HepG2 (cell line): ENCODE measurements around the gene SNUPN. TPM values are rescaled to one million over a fixed set of nuclear protein-coding genes. Genes with fewer than 3 reads are reported as not detected.

ENCODE experiments used
- NAIF1 ChIP-seq: sonication (generic); formaldehyde crosslinking; IDR thresholded peaks from 2 replicates; pipeline ENCODE4 v1.5.0; 2020; ENCODE audit warnings: mild to moderate bottlenecking, missing genetic modification reagents, borderline replicate concordance
- PHF5A ChIP-seq: IDR thresholded peaks from one replicate; pipeline ENCODE4 v1.6.1; 2018; ENCODE audit warnings: low read depth, missing genetic modification reagents; ENCODE audit not compliant: unreplicated experiment
- THAP11 ChIP-seq: IDR thresholded peaks from 2 replicates; pipeline ENCODE4 v1.6.1; 2016; ENCODE audit warnings: missing biosample characterization, missing genetic modification reagents
- TOPORS ChIP-seq: sonication (generic); formaldehyde crosslinking; IDR thresholded peaks from 2 replicates; pipeline ENCODE4 v1.8.0; 2023; ENCODE audit warnings: mild to moderate bottlenecking, missing genetic modification reagents
- ZNF207 ChIP-seq: fragments of 450-650 bp; IDR thresholded peaks from 2 replicates; pipeline ENCODE4 v1.6.1; 2016; ENCODE audit warnings: antibody characterized with exemption, borderline replicate concordance
- ZNF652 ChIP-seq: IDR thresholded peaks from 2 replicates; pipeline ENCODE4 v1.6.1; 2016; ENCODE audit warnings: low read depth, borderline replicate concordance
- ZNF780A ChIP-seq: sonication (generic); formaldehyde crosslinking; IDR thresholded peaks from 2 replicates; pipeline ENCODE4 v1.8.0; 2022; ENCODE audit warnings: mild to moderate bottlenecking, missing genetic modification reagents, moderate library complexity
- polyA plus RNA-seq, 8 experiments: library from polyadenylated mRNA; depleted of rRNA in 3 of 8; stranded (reverse) in 7 of 8; unstranded in 1 of 8; fragments of >200 nt; fragmentation: Illumina TruSeq in 4 of 8; extraction: Trizol in 4 of 8; gene quantifications; 2 replicates each; pipeline versions ENCODE4 v1.2.1 to v1.2.3, GENCODE V29; 2011 to 2016; ENCODE audit warnings: low read depth in 4 of 8, missing spikeins in 1 of 8, mixed read lengths in 1 of 8; ENCODE audit not compliant: insufficient read depth in 1 of 8
- total RNA-seq, 5 experiments: library from RNA; depleted of rRNA; stranded (reverse); fragments of >200 nt; fragmentation: Illumina TruSeq; extraction: Trizol; gene quantifications; 2 replicates each; pipeline ENCODE4 v1.2.3, GENCODE V29; 2016; ENCODE audit warnings: low read depth in 1 of 5
- TF ChIP-seq, protein P1 (sequence below): sonication (generic); formaldehyde crosslinking; IDR thresholded peaks from 2 replicates; pipeline ENCODE4 v1.8.0; 2022; ENCODE audit warnings: mild to moderate bottlenecking, missing genetic modification reagents, moderate library complexity
- TF ChIP-seq, protein P2 (sequence below): sonication (generic); formaldehyde crosslinking; IDR thresholded peaks from 2 replicates; pipeline ENCODE4 v1.5.0; 2020; ENCODE audit warnings: missing genetic modification reagents
- TF ChIP-seq, protein P3 (sequence below): sonication (generic); formaldehyde crosslinking; IDR thresholded peaks from 2 replicates; pipeline ENCODE4 v1.4.0; 2020; ENCODE audit warnings: missing genetic modification reagents, borderline replicate concordance
- TF ChIP-seq, protein P4 (sequence below): sonication (generic); formaldehyde crosslinking; IDR thresholded peaks from 2 replicates; pipeline ENCODE4 v1.5.0; 2020; ENCODE audit warnings: mild to moderate bottlenecking, missing genetic modification reagents

Gene SNUPN
- total and polyA plus RNA-seq, 2 of the 13 experiments (the other 11 are each of a cell fraction or from before 2014, with no cell fraction given), result 9.0 to 16.4 TPM

DNA sequence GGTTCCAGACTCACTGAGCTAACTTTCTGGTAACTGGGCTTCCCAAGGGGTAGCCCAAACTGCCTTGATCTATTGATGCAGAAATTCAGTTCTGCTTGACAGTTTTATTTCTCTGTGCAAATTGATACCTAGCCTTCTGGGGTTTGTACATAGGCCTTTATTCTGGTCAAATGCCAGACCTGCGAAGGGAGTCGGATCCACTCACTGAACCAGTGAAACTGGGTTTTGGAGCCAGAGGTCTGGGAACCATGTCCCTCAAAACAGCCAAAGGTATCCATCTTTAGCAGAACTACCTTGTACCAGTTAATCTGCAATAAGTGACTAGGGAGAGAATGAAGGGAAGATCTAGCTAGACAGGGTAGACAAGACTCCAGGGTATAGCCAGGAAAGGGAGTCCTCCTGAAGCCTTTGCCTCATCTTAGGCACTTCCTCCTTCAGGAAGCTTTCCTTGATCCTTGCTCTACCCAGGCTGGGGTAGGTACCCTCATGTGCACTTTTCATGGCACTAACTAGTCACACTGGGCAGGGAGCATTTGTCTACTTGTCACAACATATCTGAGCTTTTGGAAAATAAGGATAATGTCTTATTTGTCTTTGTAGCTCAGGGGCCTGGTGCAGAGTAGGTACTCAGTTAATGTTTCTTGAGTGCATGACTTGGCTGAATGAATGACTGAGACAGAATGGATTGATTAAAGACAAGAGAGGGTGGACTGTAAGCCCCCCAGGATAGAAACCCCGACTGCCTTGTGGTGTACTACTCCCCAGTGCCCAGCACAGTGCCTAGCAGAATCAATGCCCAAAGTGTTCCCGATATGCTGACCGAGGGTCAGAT lies 20.8 kb upstream of the SNUPN start (continued):
- TF ChIP-seq, protein P1, sequence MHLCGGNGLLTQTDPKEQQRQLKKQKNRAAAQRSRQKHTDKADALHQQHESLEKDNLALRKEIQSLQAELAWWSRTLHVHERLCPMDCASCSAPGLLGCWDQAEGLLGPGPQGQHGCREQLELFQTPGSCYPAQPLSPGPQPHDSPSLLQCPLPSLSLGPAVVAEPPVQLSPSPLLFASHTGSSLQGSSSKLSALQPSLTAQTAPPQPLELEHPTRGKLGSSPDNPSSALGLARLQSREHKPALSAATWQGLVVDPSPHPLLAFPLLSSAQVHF (CRISPR knock-in tag), result no peak
- no peak for TF ChIP-seq THAP11 (CRISPR knock-in tag)
- TF ChIP-seq, protein P2, sequence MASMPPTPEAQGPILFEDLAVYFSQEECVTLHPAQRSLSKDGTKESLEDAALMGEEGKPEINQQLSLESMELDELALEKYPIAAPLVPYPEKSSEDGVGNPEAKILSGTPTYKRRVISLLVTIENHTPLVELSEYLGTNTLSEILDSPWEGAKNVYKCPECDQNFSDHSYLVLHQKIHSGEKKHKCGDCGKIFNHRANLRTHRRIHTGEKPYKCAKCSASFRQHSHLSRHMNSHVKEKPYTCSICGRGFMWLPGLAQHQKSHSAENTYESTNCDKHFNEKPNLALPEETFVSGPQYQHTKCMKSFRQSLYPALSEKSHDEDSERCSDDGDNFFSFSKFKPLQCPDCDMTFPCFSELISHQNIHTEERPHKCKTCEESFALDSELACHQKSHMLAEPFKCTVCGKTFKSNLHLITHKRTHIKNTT (CRISPR knock-in tag), result no peak
- TF ChIP-seq TOPORS (CRISPR knock-in tag), result no peak
- TF ChIP-seq, protein P3, sequence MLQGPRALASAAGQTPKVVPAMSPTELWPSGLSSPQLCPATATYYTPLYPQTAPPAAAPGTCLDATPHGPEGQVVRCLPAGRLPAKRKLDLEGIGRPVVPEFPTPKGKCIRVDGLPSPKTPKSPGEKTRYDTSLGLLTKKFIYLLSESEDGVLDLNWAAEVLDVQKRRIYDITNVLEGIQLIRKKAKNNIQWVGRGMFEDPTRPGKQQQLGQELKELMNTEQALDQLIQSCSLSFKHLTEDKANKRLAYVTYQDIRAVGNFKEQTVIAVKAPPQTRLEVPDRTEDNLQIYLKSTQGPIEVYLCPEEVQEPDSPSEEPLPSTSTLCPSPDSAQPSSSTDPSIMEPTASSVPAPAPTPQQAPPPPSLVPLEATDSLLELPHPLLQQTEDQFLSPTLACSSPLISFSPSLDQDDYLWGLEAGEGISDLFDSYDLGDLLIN (CRISPR knock-in tag), result no peak
- no peak for TF ChIP-seq ZNF780A (CRISPR knock-in tag)
- TF ChIP-seq, protein P4, sequence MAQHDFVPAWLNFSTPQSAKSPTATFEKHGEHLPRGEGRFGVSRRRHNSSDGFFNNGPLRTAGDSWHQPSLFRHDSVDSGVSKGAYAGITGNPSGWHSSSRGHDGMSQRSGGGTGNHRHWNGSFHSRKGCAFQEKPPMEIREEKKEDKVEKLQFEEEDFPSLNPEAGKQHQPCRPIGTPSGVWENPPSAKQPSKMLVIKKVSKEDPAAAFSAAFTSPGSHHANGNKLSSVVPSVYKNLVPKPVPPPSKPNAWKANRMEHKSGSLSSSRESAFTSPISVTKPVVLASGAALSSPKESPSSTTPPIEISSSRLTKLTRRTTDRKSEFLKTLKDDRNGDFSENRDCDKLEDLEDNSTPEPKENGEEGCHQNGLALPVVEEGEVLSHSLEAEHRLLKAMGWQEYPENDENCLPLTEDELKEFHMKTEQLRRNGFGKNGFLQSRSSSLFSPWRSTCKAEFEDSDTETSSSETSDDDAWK (CRISPR knock-in tag), result no peak
- no peak for TF ChIP-seq PHF5A (CRISPR knock-in tag)
- TF ChIP-seq ZNF207, result no peak
- TF ChIP-seq ZNF652 (CRISPR knock-in tag), result no peak
- no peak for TF ChIP-seq NAIF1 (CRISPR knock-in tag)
